ENCODE results near the gene SLAMF9. TPM values are rescaled to one million over a fixed set of nuclear protein-coding genes. Genes with fewer than 3 reads are reported as not detected.
"Not testable (repeated sequence)": the region's sequence is repeated elsewhere in the genome, so short reads cannot be mapped to it uniquely, and the experiment has no call there.

SLAMF9 gene
- total RNA-seq, 5 donors from 2014 or later (not counting 1 experiment from before 2014, with no cell fraction given) = not detected

DNA sequence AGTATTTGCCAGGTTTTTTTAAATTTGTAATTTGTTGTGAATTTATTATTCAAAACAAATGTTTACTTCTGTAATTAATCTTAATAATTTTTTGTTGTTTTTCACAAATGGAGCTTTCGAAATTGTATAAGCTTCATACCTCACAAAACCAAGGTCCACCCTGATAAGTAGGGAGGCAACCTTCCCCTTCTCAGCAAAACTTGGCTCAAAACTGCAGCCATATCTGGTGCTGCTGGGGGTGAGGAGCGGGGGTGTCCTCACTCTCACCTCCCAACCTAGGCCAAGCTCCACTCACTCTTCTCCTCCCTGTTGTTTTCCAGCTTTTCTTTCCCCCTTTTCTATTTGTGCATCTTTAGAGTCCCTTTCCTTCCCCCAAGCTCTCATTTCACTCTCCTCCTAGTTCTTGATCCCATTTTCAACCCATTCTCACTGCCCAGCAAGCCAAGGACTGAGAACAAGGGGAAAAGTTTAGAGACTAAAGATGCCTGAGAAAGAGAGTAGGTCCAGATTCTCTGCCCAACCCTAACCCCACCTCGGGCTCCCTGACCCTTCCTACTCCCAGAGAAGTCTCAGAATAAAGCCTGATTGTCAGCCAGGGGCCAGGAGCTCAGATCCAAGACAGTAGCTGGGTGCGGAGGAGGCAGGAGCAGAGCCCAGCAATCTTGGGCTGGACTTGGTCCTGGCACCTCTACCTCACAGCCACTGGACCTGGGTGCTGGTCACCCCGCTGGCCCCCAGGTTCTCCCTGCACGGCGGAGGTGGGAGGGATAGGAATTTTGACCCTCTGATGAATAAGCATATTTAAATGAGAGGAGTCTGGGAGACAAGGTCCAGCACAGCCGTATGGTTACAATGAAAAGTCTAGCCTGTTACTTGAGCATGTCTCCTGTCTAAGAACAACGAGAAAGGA, 45.8 kb downstream of the SLAMF9 start:
- Histone ChIP-seq H3K4me3 (ENCODE audit: control insufficient read depth in 1 of 2, extremely low read depth in 1 of 2, low read length in 1 of 2) (no peak overlapping the region), H3K36me3 (ENCODE audit: control insufficient read depth in 2 of 2, extremely low read depth in 1 of 2, insufficient read depth in 1 of 2, low read length in 1 of 2) (no peaks in the 10 kb centered on the region), H3K27me3 (replicated peaks in 1 of 2; ENCODE audit: control insufficient read depth in 2 of 2, extremely low read depth in 1 of 2, insufficient read depth in 2 of 2, low read length in 1 of 2) (no peaks in the 10 kb centered on the region), H3K27ac (ENCODE audit: low read length) (no peak overlapping the region), H3K4me1 (ENCODE audit: control insufficient read depth in 1 of 2, extremely low read depth in 1 of 2, insufficient read depth in 2 of 2, low read length in 2 of 2) (peaks cover 25 to 39% of the 10 kb centered on the region in 2 experiments), H3K9me3 (no peaks in the 10 kb centered on the region)
- Mint-ChIP-seq H3K9me3 (peaks cover 0 to 1% (median 0%) of the 10 kb centered on the region in 3 donors), H3K4me1 (peaks cover 50 to 58% (median 56%) of the 10 kb centered on the region in 3 donors), H3K4me3 (no peak overlapping the region), H3K27me3 (no peaks in the 10 kb centered on the region), H3K27ac (peak overlapping the region; percentile 71 to 76), H3K36me3 (peaks cover 3% of the 10 kb centered on the region)
- ATAC-seq (replicated peaks in 1 of 4) = no peak
- CTCF ChIA-PET = interaction anchor here in 1 of 2 donors (1.6 kb wide), 1 partner anchor 16 kb away, joined by 7 read pairs; no protein-coding TSS in a partner anchor
- 92% methylated on average over 2 of the region's 9 CpGs for WGBS (ENCODE audit: insufficient coverage)
- POLR2A ChIA-PET = interaction anchor here in 1 of 2 donors (0.6 to 1.7 kb wide), 3 partner anchors 15 to 1086 kb away, joined by 3 to 8 read pairs (median 4); no protein-coding TSS in a partner anchor
- DNase-seq = no peak

DNA sequence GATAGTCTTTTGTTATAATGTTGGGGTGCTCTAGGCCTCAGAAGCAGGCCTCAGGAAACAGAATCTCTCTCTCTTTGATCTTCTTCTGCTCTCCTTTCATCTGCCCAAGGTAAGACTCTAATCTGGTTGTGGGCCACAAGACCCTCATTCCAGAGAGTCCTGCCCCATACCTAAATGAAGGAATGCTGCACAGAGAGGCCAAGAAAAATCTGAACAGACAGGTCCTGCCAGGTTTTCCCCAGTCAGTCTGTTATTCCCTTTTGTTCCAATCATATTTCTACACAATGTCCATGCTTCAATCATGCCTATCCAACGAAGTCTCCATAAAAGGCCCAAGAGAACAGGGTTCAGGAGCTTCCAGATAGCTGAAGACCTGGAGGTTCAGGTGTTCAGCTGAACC, 47.1 kb downstream of the SLAMF9 start:
- no peak for DNase-seq
- Mint-ChIP-seq H3K4me1 (peaks cover 37 to 45% (median 43%) of the 10 kb centered on the region in 3 donors), H3K4me3 (no peak overlapping the region), H3K9me3 (peaks cover 0 to 1% (median 0%) of the 10 kb centered on the region in 3 donors), H3K36me3 (peaks cover 3% of the 10 kb centered on the region), H3K27me3 (no peaks in the 10 kb centered on the region), H3K27ac (peak overlapping the region; percentile 29 to 69)
- POLR2A ChIA-PET = interaction anchor here in 1 of 2 donors (1.7 kb wide), 1 partner anchor 17 kb away, joined by 8 read pairs; no protein-coding TSS in a partner anchor
- Histone ChIP-seq H3K36me3 (ENCODE audit: control insufficient read depth in 2 of 2, extremely low read depth in 1 of 2, insufficient read depth in 1 of 2, low read length in 1 of 2) (no peaks in the 10 kb centered on the region), H3K4me3 (ENCODE audit: control insufficient read depth in 1 of 2, extremely low read depth in 1 of 2, low read length in 1 of 2) (no peak overlapping the region), H3K27ac (ENCODE audit: low read length) (no peak overlapping the region), H3K27me3 (replicated peaks in 1 of 2; ENCODE audit: control insufficient read depth in 2 of 2, extremely low read depth in 1 of 2, insufficient read depth in 2 of 2, low read length in 1 of 2) (peaks cover 0 to under 1% of the 10 kb centered on the region in 2 experiments), H3K9me3 (no peaks in the 10 kb centered on the region), H3K4me1 (ENCODE audit: control insufficient read depth in 1 of 2, extremely low read depth in 1 of 2, insufficient read depth in 2 of 2, low read length in 2 of 2) (peaks cover 20 to 29% of the 10 kb centered on the region in 2 experiments)
- CTCF ChIA-PET = interaction anchor here in 1 of 2 donors (1.6 kb wide), 1 partner anchor 15 kb away, joined by 7 read pairs; no protein-coding TSS in a partner anchor
- no peak for ATAC-seq (replicated peaks in 1 of 4)
- no CpG with 5 or more reads among the region's 1 CpG for WGBS (ENCODE audit: insufficient coverage)

DNA sequence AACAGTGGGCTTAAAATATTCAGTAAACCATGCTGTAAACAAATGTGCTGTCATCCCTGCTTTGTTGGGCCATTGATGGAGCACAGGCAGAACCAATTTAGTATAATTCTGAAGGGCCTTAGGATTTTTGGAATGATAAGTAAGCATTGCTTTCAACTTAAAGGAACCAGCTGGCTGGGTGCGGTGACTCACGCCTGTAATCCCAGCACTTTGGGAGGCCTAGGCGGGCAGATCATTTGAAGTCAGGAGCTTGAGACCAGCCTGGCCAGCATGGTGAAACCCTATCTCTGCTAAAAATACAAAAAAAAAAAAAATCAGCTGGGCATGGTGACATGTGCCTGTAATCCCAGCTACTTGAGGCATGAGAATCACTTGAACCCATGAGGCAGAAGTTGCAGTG, 50.0 kb downstream of the SLAMF9 start:
- not testable (repeated sequence) for H3K27me3 Mint-ChIP-seq; ATAC-seq (replicated peaks in 1 of 4); DNase-seq; H3K27ac ChIP-seq (ENCODE audit: low read length); H3K36me3 Mint-ChIP-seq; H3K4me3 ChIP-seq (ENCODE audit: control insufficient read depth in 1 of 2, extremely low read depth in 1 of 2, low read length in 1 of 2); H3K27me3 ChIP-seq (replicated peaks in 1 of 2; ENCODE audit: control insufficient read depth in 2 of 2, extremely low read depth in 1 of 2, insufficient read depth in 2 of 2, low read length in 1 of 2); H3K36me3 ChIP-seq (ENCODE audit: control insufficient read depth in 2 of 2, extremely low read depth in 1 of 2, insufficient read depth in 1 of 2, low read length in 1 of 2); H3K9me3 Mint-ChIP-seq; H3K9me3 ChIP-seq; H3K4me3 Mint-ChIP-seq; H3K27ac Mint-ChIP-seq; H3K4me1 ChIP-seq (ENCODE audit: control insufficient read depth in 1 of 2, extremely low read depth in 1 of 2, insufficient read depth in 2 of 2, low read length in 2 of 2)
- 100% methylated on average over 3 of the region's 3 CpGs for WGBS (ENCODE audit: insufficient coverage)
- H3K4me1 Mint-ChIP-seq = peaks cover 11 to 19% (median 16%) of the 10 kb centered on the region in 3 donors
- ChIA-PET POLR2A (interaction anchor here (0.6 to 0.7 kb wide), 2 partner anchors 20 to 37 kb away, joined by 3 read pairs; no protein-coding TSS in a partner anchor), CTCF (interaction anchor here (0.7 to 0.8 kb wide), 2 partner anchors 11 to 123 kb away, joined by 3 read pairs; partner anchors contain the start of gene DUSP23 (in 1 of the 2))

DNA sequence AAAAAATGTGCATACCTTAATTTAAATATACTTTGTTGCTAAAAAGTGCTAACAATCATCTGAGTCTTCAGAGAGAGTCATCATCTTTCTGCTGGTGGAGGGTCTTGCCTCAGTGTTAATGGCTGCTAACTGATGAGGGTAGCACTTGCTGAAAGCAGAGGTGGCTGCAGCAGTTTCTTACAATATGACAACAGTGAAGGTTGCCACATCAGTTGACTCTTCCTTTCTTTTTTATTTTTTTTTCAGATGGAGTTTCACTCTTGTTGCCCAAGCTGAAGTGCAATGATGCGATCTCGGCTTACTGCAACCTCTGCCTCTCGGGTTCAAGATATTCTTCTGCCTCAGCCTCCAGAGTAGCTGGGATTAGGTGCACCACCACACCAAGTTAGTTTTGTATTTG, 51.5 kb downstream of the SLAMF9 start:
- ChIA-PET POLR2A (no interaction called here), CTCF (interaction anchor here in 1 of 2 donors (1.2 kb wide), 1 partner anchor 12 kb away, joined by 3 read pairs; no protein-coding TSS in a partner anchor)
- Histone ChIP-seq H3K27me3 (replicated peaks in 1 of 2; ENCODE audit: control insufficient read depth in 2 of 2, extremely low read depth in 1 of 2, insufficient read depth in 2 of 2, low read length in 1 of 2) (peaks cover 0 to 10% of the 10 kb centered on the region in 2 experiments), H3K27ac (ENCODE audit: low read length) (no peak overlapping the region), H3K4me3 (ENCODE audit: control insufficient read depth in 1 of 2, extremely low read depth in 1 of 2, low read length in 1 of 2) (no peak overlapping the region), H3K9me3 (no peaks in the 10 kb centered on the region), H3K4me1 (ENCODE audit: control insufficient read depth in 1 of 2, extremely low read depth in 1 of 2, insufficient read depth in 2 of 2, low read length in 2 of 2) (peaks cover 0 to 3% of the 10 kb centered on the region in 2 experiments), H3K36me3 (ENCODE audit: control insufficient read depth in 2 of 2, extremely low read depth in 1 of 2, insufficient read depth in 1 of 2, low read length in 1 of 2) (no peaks in the 10 kb centered on the region)
- Mint-ChIP-seq H3K27me3 (no peaks in the 10 kb centered on the region), H3K36me3 (peaks cover 3% of the 10 kb centered on the region), H3K9me3 (peaks cover 0 to 1% (median 0%) of the 10 kb centered on the region in 3 donors), H3K4me1 (peaks cover 6 to 9% (median 8%) of the 10 kb centered on the region in 3 donors), H3K4me3 (no peak overlapping the region), H3K27ac (no peak overlapping the region)
- DNase-seq (no peak), ATAC-seq (replicated peaks in 1 of 4) (no peak)
- no CpG with 5 or more reads among the region's 3 CpGs for WGBS (ENCODE audit: insufficient coverage)

Other genes starting within 250 kb of the SLAMF9 start
- 1 to 10 TPM in 2 of 5 donors, under 1 TPM in 1, not detected in 2; 0.73 to 2.1 (median 1.7) TPM for gene CRP, start 239.6 kb downstream of the SLAMF9 start, total RNA-seq
- gene DUSP23, start 173.3 kb downstream of the SLAMF9 start, total RNA-seq = 10 to 100 TPM in 4 of 5 donors, 1 to 10 TPM in 1; 8.8 to 17.1 (median 14.3) TPM
- 10 to 100 TPM in 2 of 5 donors, 1 to 10 TPM in 3; 1.2 to 43.3 (median 5.8) TPM for gene FCRL6, start 151.9 kb downstream of the SLAMF9 start, total RNA-seq
- 1 to 10 TPM in 1 of 5 donors, under 1 TPM in 3, not detected in 1; 0.41 to 1.0 (median 0.69) TPM for gene SLAMF8, start 127.4 kb downstream of the SLAMF9 start, total RNA-seq
- not detected for gene VSIG8, start 91.6 kb downstream of the SLAMF9 start, total RNA-seq
- gene CFAP45, start 54.1 kb downstream of the SLAMF9 start, total RNA-seq = 1 to 10 TPM; 1.2 to 4.7 (median 1.5) TPM
- 100 to 1,000 TPM; 210 to 372 (median 245) TPM for gene TAGLN2, start 28.7 kb downstream of the SLAMF9 start, total RNA-seq
- gene IGSF9, start 8.6 kb downstream of the SLAMF9 start, total RNA-seq = under 1 TPM in 3 of 5 donors, not detected in 2; 0.06 to 0.16 (median 0.12) TPM
- 1 to 10 TPM; 3.2 to 9.7 (median 8.4) TPM for gene PIGM, start 77.8 kb upstream of the SLAMF9 start, total RNA-seq
- gene KCNJ10, start 115.9 kb upstream of the SLAMF9 start, total RNA-seq = under 1 TPM in 1 of 5 donors, not detected in 4; 0.22 TPM
- gene KCNJ9, start 127.3 kb upstream of the SLAMF9 start, total RNA-seq = not detected
- gene IGSF8, start 144.4 kb upstream of the SLAMF9 start, total RNA-seq = 10 to 100 TPM; 41.8 to 71.5 (median 62.2) TPM
- gene ATP1A2, start 161.5 kb upstream of the SLAMF9 start, total RNA-seq = under 1 TPM in 2 of 5 donors, not detected in 3; 0.10 to 0.26 TPM
- not detected for gene ATP1A4, start 197.4 kb upstream of the SLAMF9 start, total RNA-seq
- not detected for gene CASQ1, start 236.3 kb upstream of the SLAMF9 start, total RNA-seq

All from T-cell (primary cell).